PFSK-1 (cell line): Measurements from ENCODE around the gene CD44.

Experiments
- POLR2AphosphoS5 ChIP-seq: IDR thresholded peaks from 2 replicates; pipeline ENCODE4 v1.6.1; 2012; ENCODE audit warnings: low read depth, mild to moderate bottlenecking, control low read depth, low read length, moderate library complexity
- REST ChIP-seq, 2 experiments: IDR thresholded peaks; 2 replicates each; pipeline versions ENCODE4 v1.6.1 to v1.8.0; 2011 to 2012; ENCODE audit warnings: low read depth in 2 of 2, low read length in 2 of 2, control low read depth in 1 of 2, inconsistent platforms in 1 of 2, mild to moderate bottlenecking in 1 of 2, moderate library complexity in 1 of 2; ENCODE audit not compliant: insufficient read depth in 1 of 2
- SIN3A ChIP-seq: IDR thresholded peaks from 2 replicates; pipeline ENCODE4 v1.6.1; 2012; ENCODE audit warnings: mild to moderate bottlenecking, low read length, moderate library complexity, borderline replicate concordance; ENCODE audit not compliant: insufficient read depth

GRCh38 chr11:35138606-35138942 is 397 bp upstream of the CD44 start:
- TF ChIP-seq REST (IDR thresholded peaks at IDR 0.05; ENCODE audit: insufficient read depth in 1 of 2, low read depth in 2 of 2, low read length in 2 of 2) (no peak), SIN3A (no peak), POLR2AphosphoS5 (no peak)
